Cortex of kidney (tissue), 1 donor: ENCODE results near the gene ZNF394.

ENCODE experiments used
- DNase-seq: peaks from one replicate; lab custom pipeline; 2025; lab: John Stamatoyannopoulos, UW

ZNF394 gene

DNA sequence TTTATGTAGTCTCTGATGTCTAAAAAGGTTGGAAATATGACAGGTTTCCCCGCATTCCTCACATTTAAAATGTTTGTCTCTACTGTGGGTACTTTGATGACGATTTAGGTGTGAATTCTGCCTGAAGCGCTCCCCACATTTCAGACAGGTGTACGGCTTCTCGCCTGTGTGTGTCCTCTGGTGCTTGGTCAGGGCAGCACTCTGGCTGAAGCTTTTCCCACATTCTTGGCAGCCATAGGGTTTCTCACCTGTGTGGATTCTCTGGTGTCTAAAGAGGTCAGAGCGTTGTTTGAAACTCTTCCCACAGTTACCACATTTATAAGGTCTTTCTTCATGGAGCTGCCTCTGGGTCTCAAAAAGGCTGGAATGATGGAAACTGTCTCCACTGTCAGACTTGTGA lies 6.3 kb downstream of the ZNF394 start:
- DNase-seq, result no peak

DNA sequence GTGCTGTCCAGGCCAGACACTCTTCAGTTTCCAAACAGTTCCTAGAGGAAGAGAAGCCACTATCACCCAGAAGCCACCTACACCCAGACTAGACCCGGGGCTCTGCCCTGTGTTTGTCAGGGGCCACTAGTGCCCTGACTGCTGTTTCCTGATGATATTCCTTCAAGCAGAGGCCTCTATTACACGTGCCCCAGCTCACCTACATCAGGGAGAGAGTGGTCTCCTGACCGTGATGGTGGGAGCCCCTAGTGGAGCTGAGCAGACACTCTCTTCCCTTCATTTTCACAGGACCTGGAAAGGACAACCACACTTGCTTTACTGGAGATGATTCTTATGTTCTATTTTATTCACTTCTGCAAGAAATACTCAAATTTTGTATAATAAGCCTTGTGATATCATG lies 9.2 kb downstream of the ZNF394 start:
- no peak for DNase-seq

DNA sequence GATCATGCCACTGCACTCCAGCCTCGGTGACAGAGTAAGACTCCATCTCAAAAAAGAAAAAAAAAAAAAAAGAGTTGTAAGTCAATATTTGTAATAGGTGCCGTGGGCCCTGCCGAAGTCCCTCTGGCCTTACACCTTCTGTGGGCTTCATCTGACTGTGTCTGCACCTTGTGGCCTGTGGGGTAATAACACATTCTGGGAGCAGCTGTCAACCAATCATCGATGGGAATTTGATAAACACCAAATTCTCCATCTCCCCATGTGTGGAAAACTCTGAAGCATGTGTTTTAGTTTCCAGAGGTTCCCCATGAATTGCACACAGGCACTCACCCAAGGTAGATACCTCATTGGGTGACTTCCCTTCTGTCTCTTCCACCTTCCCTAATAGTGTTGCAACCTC lies 10.8 kb downstream of the ZNF394 start:
- no peak for DNase-seq

DNA sequence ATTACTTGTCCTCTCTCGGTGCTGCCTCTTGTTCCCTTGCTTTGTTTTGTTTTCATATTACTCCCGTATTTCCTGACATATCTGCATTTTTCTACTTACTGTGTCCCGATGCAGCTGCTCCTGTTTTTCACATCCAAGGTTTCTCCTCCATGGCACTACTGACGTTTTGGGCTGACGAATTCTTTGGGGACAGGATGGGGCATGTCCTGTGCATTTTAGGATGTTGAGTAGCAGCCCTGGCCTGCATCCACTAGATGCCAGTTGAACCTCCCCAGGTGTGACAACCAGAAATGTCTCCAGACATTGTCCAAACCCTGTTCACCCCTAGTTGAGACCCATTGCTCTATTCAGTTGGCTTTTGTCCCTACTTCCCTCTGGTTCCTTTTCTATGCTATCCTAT lies 15.0 kb downstream of the ZNF394 start:
- DNase-seq, result no peak

DNA sequence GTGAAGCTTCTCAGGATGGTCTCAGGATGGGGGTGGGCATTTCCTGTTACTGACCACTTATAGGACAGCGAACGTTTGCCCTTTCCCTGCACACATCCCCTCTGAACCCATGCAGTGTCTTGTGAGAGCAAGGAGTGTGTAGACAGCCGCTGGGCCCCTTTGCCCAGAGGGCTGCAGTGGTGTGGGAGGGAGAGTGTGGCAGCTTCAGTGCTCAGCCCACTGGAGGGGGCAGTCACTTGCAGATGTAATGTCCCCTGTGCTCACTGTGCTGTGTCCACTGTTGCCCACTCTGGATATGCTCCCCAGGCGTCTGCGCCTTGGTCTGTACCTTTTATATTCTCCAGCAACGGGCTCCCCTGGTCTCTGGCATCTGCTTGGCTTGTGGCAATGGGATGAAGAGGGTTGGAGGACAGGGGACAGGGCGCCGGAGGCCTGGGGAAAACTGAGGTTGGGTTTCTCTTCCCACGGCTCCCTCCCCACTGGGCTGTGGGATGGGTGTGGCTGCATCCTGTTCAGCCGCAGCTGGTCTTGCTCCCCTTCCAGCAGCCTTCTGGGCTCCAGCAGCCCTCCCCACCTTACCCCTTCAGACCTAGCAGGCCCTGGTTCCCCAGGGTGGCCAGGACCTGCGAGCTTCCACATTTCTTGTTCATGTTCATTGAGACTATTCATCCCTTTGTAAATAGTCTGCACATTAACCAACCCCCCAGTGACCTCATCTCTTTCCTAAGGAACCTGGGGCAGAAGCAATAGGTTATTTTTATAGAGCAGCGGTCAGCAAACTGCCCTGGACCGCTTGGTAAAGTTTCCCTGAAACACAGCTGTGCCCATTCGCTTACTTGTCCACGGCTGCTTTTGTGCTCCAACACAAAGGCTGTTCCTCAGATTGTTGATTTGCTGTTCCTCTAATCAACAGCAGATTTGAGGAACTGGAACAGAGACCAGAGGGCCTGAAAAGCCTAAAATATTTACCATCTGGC lies 21.3 kb downstream of the ZNF394 start:
- DNase-seq, result no peak

DNA sequence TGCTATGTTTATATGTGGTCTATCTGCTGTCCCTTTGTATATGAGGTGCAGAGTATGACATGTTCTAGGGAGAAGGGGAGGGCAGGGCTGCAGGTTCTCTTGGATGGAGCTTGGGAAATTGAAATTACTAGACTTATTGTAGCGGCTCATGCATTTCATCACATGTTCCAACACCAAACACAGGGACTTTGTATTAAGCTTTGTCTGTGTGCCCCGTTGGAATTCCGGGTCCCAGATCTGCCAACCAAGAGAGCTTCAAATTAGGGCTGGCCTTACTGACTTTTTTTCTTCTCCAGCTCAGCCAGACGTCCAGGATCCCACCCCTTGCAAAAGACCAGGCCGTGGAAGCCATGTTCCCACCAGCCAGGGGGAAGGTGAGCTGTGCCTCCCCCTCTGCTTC lies 24.0 kb downstream of the ZNF394 start:
- DNase-seq, result no peak

DNA sequence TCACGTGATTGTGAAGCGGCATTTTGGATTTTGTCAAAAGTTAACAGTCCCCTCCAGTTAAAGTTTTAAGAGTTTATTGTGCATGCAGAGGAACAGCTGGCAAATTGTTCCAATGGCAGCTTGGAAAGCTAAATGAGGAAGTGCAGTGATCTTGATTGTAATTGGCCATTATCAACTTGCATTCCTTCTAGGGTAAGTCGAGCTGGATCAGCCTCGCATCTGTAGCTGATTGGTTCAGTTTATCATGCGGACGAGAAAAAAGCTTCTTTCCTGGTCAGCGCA lies 26.8 kb downstream of the ZNF394 start:
- DNase-seq, result no peak

DNA sequence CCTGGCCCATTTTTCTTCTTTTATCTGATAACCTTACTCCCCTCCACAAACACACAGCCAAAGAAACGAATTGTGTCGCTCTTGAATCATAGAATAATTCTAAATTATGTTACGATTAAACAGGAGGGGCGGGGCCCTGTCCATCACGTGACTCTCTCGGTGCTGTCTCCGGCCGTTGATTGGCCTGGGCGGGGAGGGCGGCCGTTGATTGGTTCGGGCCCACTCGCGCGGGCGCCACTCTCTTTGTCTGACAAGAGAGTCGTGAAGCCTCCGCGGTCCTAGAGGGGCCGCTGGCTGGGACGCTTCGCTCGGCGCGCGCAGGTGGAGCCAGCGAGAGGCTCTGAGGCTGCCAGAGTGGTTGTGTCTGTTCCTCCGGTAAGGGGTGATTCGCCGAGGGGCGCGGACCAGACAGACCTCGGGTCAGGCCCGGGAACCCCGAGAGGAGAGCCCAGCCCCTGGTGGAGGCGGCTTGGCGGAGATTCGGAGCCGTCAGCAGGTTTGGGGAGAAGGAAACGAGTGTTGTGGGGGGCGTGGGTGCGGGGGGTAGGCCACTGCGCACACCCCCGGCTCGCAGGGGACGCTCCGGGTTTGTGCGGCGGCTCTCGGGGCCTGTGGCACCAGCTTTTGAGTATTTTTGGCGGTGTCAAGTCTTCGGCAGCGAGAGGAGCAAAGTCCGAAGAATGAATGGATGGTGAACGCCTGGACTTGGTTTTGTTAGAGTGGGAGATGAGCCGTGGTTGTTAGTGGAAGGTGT lies 27.3 kb downstream of the ZNF394 start, which contains the start of gene ZNF789:
TSS of gene ZNF789 (plus strand) at position 330 of the 754 bp plus-strand sequence. CDS start 3,567 bp downstream, outside the sequence.
- DNase-seq, result peak; percentile 75

DNA sequence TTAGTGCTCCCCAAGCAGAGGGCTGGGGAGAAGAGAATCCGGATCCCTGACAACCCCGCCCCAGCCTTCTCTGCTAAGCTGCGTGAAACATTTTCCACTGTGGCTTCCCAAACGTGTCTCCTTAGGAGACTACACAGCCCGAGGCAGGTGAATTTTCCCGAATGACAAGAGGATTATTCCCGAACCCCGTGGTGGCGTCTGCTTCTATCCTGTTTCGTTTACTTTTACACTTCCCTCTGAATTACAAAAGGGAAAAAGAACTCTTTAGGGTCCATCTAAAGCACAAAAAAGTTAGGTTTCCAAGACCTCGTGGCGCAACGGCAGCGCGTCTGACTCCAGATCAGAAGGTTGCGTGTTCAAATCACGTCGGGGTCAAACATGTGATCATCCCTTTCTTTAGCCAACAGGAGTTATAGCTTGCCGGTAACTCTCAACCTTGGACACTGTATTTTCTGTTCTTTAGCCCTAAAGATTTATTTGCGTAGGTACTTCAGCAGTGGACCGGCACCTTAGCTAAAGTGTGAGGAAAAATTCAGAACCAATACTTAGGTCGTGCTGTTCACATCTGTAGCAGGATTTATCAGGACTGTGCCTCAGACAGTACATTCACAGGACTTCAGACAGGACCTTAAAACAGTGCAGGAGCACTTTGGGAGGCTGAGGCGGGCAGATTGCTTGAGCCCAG lies 30.6 kb downstream of the ZNF394 start:
- no peak for DNase-seq

DNA sequence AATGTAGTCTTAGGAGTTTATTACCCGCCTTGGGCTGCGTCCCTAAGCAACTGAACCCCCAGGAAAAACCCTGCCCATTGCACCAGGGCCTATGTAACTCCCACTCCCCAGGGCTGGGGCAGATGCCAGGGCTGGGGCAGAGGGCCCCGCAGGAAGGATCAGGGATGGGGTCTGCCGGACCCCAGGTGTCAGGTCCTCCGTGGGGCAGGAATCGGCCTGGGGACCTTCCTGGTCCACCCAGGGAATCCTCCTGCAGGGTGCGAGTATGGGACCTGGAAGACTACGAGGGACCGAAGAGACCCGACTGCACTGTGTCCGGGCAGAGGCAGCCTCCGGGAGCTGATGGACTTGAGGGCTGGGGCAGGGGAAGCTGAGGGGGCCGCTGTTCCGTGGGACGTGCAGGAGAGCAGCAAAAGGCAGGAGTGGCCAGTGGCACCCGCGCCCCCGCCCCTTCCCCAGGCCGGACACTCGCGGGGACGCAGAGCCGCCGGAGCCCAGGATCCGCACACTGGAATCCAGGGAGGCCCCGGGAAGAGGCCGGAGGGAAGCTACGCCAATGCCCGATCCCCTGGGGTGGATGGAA lies 31.7 kb downstream of the ZNF394 start:
- no peak for DNase-seq

DNA sequence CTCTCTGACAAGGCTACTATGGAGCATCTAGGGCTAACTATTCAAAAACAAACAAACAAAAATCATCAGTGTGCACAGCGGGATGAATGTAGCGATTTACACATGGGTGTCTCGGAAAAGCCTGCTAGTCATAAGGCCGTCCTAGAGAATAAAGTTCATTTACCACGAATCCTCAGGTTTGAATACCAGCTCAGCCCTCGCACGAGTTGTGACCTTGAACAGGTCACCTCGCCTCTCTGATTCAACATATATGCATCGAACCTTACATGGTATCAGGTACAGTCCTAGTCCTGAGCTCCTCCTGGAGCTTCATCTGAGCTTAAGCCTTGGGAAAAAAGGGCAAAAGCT lies 34.7 kb downstream of the ZNF394 start:
- no peak for DNase-seq

DNA sequence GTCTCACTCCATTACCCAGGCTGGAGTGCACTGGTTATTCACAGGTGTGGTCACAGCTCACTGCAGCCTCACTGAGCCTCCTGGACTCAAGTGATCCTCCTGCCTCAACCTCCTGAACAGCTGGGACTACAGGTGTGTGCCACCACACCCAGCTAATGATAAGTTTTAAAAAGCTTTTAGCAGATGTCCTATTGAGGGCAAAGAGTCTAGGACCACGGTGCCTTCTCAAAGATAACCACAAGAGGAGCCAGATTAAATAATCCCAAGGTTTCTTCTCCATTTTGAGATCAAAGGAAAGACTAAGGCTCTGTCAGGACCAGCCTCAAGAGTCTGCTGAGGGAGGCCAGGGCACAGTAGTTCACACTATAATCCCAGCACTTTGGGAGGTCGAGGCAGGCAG lies 38.9 kb downstream of the ZNF394 start:
- DNase-seq, result no peak

DNA sequence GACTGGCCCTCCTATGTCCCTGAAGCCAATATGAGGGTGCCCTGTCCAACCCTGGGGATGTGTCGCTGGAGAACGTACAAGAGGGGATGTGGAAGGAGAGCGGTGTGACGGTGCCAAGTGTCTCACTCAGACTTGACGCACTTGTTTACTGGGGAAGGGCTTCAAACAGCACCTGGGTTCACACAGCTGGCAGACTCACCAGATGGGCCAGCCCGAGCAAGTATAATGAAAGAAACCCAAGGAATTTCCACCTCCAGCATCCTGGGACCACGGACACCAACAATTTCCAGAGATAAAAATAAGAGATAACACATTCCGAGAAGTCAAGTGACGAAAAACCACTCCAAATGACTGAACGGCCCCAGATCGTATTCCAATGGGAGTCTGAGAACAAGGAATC lies 39.4 kb downstream of the ZNF394 start:
- DNase-seq, result no peak

DNA sequence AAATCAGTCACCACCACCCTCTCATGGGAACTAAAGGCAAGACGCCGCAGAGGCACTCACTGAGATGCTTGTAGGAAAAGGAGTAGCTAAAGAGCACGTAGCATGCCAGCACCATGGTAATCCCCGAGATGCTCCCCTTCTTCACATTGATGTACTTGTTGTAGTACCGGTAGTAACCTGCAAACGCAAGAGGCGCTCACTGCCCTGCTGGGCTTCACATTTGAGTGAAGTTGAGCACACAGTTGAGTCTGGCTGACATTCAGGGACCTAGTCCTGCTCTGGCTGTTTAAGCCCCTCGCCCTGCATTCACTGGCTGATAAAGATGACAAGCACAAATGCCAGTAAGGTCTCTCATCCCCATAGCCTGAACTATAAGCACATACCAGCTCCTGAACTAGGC lies 41.0 kb downstream of the ZNF394 start:
- no peak for DNase-seq

DNA sequence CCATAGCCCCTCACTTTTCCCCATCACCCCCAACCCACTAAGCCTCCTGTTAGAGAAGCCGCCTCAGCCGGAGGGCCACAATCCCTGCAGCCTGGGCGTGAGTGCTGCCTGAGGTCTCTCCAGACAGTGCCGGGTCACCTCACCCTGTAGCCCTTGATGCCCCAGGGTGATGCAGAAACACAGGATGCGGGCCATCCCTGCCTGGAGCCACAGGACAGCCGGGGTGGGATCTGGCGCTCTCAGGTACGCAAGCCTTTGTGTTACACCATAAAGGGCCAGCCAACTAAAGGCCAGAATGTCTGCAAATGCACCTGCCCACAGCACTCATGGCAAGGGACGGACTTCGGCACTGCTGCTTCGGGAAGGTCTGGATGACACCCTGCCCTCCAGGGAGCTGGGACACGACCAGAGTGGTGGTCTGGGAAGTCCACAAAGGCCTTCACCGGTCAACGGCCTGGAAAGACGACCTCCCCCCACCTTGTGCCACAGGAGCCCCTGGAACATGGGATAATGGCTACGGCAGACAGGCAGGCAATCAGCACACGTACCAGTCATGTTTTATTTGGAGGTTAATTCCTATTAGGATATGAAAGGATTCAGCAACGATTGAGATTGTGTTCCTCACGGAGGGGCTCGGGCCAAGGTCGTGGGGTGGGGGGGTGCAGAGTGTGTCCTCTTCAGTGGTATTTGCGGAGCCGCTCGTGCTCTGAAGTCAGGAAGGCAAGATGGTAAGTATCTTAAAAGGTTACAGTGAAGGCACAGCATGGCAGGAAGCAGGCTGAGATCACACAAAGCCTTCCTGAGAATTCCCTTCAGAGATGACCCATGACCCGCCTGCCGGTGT lies 42.2 kb downstream of the ZNF394 start:
- DNase-seq, result no peak

DNA sequence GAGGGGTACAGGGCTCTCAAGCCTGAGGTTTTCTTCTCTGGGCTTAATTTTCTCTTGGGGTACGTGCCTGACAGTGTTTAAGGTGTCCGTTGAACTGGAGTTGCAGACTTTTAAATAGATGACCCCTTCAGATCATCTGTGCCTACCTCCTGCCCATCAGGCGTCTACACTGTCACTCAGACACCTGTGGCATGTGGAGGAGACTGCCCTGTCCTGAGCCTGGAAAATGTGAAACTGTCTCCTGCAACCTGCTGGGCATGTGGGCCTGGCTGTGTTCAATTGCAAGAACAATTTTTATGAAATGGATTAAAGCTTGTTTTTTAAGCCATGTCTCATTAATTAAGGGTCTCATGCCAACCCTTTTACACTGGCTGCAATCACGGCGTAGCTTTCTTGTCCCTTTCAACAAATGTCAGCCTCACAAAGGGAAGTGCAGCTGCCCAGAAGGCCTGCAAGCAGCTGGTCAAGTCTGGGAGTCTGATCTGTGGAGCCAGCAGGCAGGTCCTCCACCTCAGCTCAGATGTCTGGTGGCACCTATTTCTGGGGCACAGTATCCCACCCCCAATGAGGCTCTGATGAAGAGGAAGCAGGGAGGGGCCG lies 42.9 kb downstream of the ZNF394 start:
- no peak for DNase-seq

DNA sequence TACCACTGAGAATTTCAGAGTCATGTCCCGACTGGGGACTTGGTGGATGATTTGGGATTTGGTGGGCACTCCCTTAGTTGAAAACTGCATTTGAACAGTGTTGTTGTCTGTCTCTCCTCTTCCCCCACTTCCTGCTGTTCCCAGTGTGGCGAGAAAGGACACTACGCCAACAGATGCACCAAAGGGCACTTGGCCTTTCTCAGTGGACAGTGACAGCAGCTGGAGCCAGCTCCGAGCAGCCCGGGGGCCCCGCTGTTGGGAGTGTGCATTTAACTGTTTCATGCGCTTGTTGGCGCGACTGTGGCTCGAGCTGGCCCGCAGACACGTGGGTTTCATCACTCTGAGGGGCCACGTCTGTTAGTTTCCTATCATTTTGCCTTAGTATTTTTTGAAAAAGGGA lies 43.8 kb downstream of the ZNF394 start:
- DNase-seq, result no peak

DNA sequence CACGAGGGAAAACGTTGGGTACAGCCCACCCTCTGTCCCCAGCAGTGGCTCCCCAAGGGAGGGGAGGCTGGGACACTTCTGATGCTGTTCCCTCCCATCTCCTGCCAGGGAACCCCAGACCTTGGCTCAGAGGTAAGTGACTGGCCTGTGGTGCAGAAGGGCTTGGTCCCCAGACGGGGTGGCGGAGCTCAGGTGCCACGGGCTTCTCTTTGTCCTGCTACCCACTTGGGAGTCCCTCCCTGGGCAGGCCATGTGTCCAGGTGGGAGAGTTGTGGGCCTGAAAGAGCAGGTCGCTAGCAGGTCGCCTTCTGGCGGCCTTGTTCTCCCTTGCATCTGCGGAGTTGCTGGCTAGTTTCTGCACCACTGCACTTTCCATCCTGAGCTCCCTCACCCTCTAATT lies 44.2 kb downstream of the ZNF394 start:
- DNase-seq, result no peak

DNA sequence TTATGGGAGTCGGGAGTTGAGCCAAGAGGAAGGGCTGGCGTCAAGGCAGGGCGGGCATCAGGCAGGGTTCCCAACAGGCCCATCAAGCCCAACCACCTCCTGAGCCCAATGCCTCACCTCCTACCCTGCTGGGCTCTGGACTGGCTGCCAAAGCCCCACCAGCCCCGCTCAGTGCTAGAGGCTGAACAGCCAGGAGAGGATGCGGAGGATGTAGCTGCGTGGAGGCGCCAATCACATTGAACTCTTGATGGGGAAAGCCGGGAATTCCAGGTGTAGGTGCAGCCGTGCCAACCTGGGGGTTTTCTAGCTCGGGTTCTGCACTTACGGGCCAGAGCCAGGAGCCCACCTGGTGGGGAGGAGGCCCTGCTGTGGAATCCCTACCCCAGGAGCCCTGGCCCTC lies 47.0 kb downstream of the ZNF394 start:
- DNase-seq, result no peak

DNA sequence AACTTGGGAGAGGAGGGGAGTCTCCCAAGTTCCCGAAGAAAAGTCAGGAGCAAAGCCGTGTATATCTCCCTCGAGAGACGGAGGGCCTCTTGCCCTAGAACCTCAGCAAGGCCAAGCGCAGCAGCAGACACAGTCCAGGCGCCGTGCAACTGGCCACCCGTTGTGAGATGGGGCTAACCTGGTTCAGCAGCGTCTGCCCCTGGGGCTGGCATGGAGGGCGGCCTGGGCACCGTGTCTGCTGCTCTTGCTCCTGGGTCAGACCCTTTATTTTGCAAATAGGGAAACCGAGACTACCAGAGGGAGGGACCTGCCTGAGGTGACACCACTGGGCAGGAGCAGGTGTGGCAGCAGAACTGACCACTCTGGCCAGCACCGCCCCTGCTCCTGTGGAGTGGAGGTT lies 47.5 kb downstream of the ZNF394 start:
- no peak for DNase-seq

DNA sequence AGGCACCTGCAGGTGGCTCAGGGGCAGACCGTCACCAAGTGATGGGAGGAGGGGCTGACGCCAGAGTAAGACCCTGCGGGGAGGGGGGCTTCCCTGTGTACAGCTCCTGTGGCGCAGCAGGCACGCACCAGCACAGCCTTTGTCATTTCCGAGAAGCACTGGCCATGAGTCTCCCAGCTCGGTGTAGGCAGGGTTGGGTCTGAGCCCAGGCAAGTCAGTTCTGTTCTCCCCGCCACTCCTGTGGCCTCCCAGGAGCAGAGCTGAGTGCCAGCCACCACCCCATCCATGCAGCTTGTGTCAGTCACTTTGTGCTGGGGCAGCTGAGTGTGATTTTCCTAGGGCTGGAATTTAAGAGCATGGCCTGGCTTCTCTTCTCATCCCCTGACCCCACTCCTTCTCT lies 48.1 kb downstream of the ZNF394 start:
- no peak for DNase-seq
